Left ventricle myocardium inferior (tissue), 1 donor: Measurements from ENCODE around the gene GTPBP1. TPM values are rescaled to one million over a fixed set of nuclear protein-coding genes. Genes with fewer than 3 reads are reported as not detected.
A peak's percentile ranks its signal among the peaks of the same experiment; 100 is the strongest.

Experiments
- DNase-seq: peaks from one replicate; pipeline ENCODE4 v3.0.0-alpha.2; 2020
- H3K27ac ChIP-seq: fragments of 200-600 bp; replicated peaks from 2 replicates; pipeline ENCODE4 v1.8.0; 2021
- H3K27me3 ChIP-seq: fragments of 200-600 bp; 2 replicates; pipeline ENCODE4 v1.8.0; 2021; ENCODE audit warnings: low read depth
- H3K36me3 ChIP-seq: fragments of 200-600 bp; 2 replicates; pipeline ENCODE4 v1.8.0; 2021
- H3K4me1 ChIP-seq: fragments of 200-600 bp; 2 replicates; pipeline ENCODE4 v1.8.0; 2021
- H3K4me3 ChIP-seq: fragments of 200-600 bp; 2 replicates; pipeline ENCODE4 v1.8.0; 2021; ENCODE audit warnings: mild to moderate bottlenecking, moderate library complexity
- H3K9me3 ChIP-seq: fragments of 200-600 bp; replicated peaks from 2 replicates; pipeline ENCODE4 v1.8.0; 2021
- intact Hi-C: fragments of 100-400 bp; cut with micrococcal nuclease; formaldehyde crosslinking; loops from one replicate; pipeline ENCODE4 v1.11.0; 2022
- total RNA-seq: library from RNA; stranded (reverse); fragmentation: NEBNext Ultra II Directional; extraction: Animal tissue kit (Norgen Biotek cat#: 25700); gene quantifications from one replicate; pipeline ENCODE4 v1.2.1, GENCODE V29; 2021
- TF ChIP-seq, protein P1 (sequence below): fragments of 200-600 bp; IDR thresholded peaks from 2 replicates; pipeline ENCODE4 v1.8.0; 2021; ENCODE audit warnings: antibody characterized with exemption, mild to moderate bottlenecking, borderline replicate concordance
- donor health status: DM: no; HTN: yes; CAD: no; lungs with severe emphysema.

Gene GTPBP1
- total RNA-seq, 1 donor from 2014 or later: 28.9 TPM

DNA sequence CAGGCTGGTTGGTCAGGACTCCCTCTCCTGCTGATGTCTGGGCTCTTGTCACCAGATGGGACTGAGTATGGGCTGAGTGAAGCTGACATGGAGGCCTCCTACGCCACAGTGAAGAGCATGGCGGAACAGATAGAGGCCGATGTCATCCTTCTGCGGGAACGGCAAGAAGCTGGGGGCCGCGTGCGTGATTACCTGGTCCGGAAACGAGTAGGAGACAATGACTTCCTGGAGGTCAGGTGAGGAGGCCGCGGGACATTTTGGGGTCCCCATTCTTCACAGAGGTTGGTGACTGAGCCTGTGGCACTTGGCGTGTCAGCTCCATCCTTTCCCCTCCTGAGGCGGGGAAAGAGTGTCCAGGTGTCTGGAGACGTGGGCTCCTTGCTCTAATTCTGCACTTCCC, 10.1 kb downstream of the GTPBP1 start:
- H3K36me3 ChIP-seq: peaks cover 41% of the 10 kb centered on the region

DNA sequence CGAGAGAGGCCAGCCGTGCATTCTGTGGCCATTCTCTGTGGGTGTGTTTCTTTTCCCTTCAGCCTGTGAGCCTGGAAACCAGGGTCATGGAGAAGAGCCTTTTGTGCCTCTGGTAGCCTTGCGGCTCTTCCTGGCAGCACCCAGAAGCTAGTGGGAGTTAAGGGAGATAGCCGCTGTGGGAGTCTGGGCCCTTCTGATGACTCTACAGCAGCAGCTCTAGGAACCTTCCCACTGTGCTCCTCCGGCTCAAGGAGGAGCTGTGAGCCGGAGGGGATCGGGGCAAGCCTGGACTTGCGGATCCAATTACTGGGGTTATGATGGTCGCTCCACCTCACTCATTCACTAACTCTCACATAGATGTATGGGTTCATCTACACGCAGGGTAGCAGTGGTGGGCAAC, 10.5 kb downstream of the GTPBP1 start:
- Histone ChIP-seq H3K36me3 (peaks cover 43% of the 10 kb centered on the region), H3K27me3 (no peaks in the 10 kb centered on the region), H3K4me1 (peaks cover 50% of the 10 kb centered on the region), H3K27ac (no peak overlapping the region), H3K9me3 (no peaks in the 10 kb centered on the region), H3K4me3 (no peak overlapping the region)
- TF ChIP-seq, protein P1, sequence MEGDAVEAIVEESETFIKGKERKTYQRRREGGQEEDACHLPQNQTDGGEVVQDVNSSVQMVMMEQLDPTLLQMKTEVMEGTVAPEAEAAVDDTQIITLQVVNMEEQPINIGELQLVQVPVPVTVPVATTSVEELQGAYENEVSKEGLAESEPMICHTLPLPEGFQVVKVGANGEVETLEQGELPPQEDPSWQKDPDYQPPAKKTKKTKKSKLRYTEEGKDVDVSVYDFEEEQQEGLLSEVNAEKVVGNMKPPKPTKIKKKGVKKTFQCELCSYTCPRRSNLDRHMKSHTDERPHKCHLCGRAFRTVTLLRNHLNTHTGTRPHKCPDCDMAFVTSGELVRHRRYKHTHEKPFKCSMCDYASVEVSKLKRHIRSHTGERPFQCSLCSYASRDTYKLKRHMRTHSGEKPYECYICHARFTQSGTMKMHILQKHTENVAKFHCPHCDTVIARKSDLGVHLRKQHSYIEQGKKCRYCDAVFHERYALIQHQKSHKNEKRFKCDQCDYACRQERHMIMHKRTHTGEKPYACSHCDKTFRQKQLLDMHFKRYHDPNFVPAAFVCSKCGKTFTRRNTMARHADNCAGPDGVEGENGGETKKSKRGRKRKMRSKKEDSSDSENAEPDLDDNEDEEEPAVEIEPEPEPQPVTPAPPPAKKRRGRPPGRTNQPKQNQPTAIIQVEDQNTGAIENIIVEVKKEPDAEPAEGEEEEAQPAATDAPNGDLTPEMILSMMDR: no peak
- DNase-seq: no peak
- intact Hi-C loops: no loop called here

More for the DNA sequence above, 10.1 kb downstream of the GTPBP1 start:
- H3K27me3 ChIP-seq: no peaks in the 10 kb centered on the region
- peaks cover 52% of the 10 kb centered on the region for H3K4me1 ChIP-seq
- intact Hi-C loops: no loop called here
- H3K27ac ChIP-seq: no peak overlapping the region
- DNase-seq: no peak
- TF ChIP-seq, protein P1: no peak
- H3K9me3 ChIP-seq: no peaks in the 10 kb centered on the region
- H3K4me3 ChIP-seq: no peak overlapping the region

DNA sequence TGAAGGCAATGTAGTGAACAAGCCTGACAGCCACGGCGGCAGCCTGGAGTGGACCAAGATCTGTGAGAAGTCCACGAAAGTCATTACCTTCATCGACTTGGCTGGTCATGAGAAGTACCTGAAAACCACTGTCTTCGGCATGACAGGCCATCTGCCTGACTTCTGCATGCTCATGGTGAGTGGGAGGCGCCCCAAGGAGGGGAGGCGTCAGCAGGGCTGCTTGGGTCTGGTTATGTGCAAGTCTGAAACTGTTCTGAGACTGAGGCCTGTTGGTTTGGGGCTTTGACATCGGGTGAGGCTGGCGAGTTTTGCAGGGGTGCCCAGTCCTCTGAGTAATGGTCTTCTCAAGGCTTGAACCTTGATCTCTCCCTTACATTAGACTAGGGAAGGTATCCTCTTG, 11.1 kb downstream of the GTPBP1 start:
- H3K27me3 ChIP-seq: no peaks in the 10 kb centered on the region
- H3K4me1 ChIP-seq: peaks cover 48% of the 10 kb centered on the region
- H3K36me3 ChIP-seq: peaks cover 49% of the 10 kb centered on the region
- H3K27ac ChIP-seq: no peak overlapping the region
- DNase-seq: no peak
- TF ChIP-seq, protein P1: no peak
- H3K4me3 ChIP-seq: no peak overlapping the region
- intact Hi-C loops: no loop called here
- H3K9me3 ChIP-seq: no peaks in the 10 kb centered on the region

DNA sequence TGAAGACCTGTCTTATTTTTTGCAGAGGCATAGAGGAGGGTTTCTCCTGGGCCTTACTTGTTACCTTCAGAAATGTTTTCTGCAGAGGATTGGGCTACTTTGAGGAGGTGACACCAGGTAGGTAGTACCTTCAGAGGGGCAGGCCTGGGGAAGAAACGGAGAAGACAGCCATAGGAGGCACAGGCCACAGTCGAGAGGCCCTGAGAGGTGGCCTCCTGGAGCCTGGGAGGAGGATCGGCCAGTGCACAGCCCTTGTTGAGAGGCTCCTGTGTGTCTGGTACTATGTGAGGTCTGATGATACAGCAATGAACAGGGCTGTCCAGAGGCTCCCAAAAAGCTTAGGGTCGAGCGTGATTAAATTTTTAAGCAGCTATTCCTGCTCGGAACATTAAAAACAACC, 11.5 kb downstream of the GTPBP1 start:
- intact Hi-C loops: no loop called here
- Histone ChIP-seq H3K4me1 (peaks cover 44% of the 10 kb centered on the region), H3K9me3 (no peaks in the 10 kb centered on the region), H3K27me3 (no peaks in the 10 kb centered on the region), H3K36me3 (peaks cover 52% of the 10 kb centered on the region), H3K27ac (no peak overlapping the region), H3K4me3 (no peak overlapping the region)
- TF ChIP-seq, protein P1: no peak
- no peak for DNase-seq

DNA sequence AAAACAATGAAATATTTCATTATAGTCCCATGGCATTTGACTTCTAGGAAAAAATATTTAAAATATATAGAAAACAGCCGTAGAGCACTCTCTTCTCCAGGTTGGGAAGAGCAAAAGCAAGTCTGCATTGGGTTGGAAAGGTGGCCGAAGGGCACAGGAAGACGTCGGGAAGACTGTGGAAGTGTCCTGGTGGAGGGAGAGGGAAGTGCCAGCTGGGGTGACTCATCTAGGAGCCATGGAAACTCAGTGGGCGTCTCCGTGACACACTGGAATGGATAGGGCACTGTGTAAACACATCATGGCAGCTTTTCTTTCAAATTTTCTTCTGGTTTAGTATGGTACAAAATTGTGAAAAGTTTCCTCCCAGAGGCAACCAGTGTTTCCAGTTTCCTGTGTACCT, 12.7 kb downstream of the GTPBP1 start:
- H3K4me3 ChIP-seq: no peak overlapping the region
- peak overlapping the region; percentile 14 for H3K27ac ChIP-seq
- no peaks in the 10 kb centered on the region for H3K27me3 ChIP-seq
- intact Hi-C loops: no loop called here
- DNase-seq: no peak
- H3K4me1 ChIP-seq: peaks cover 32% of the 10 kb centered on the region
- no peaks in the 10 kb centered on the region for H3K9me3 ChIP-seq
- peaks cover 60% of the 10 kb centered on the region for H3K36me3 ChIP-seq
- TF ChIP-seq, protein P1: peak; percentile 59

DNA sequence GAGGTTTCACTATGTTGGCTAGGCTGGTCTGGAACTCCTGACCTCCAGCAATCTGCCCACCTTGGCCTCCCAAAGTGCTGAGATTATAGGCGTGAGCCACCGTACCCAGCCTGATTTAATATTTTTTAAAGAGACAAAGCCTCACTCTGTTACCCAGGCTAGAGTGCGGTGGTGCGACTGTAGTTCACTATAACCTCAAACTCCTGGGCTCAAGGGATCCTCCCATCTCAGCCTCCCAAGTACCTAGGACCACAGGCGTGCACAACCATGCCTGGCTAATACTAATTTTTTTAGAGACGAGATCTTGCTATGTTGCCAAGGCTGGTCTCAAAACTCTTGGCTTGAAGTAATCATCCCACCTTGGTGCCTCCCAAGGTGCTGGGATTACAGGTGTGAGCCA, 13.5 kb downstream of the GTPBP1 start:
- TF ChIP-seq, protein P1: no peak
- intact Hi-C loops: no loop called here
- Histone ChIP-seq H3K27ac (no peak overlapping the region), H3K27me3 (no peaks in the 10 kb centered on the region), H3K36me3 (peaks cover 68% of the 10 kb centered on the region), H3K4me1 (peaks cover 24% of the 10 kb centered on the region), H3K4me3 (no peak overlapping the region), H3K9me3 (no peaks in the 10 kb centered on the region)
- DNase-seq: no peak
